HepG2 (cell line): ENCODE measurements around the gene PEX5L. TPM values are rescaled to one million over a fixed set of nuclear protein-coding genes. Genes with fewer than 3 reads are reported as not detected.

ENCODE experiments used
- ATAC-seq: fragments of 200-7000 bp; cut with Tn5 transposase; 3 replicates; pipeline ENCODE4 v1.9.1; 2020; ENCODE audit warnings: mild to moderate bottlenecking, moderate library complexity
- BruUV-seq: library from RNA; stranded (reverse); fragments of 400-500 nt; replicated peaks from 2 replicates; lab custom pipeline; 2021; lab: Mats Ljungman, UMichigan
- CTCF ChIA-PET: fragments of 300-600 bp; formaldehyde crosslinking; extraction: SDS; loops from one replicate; lab custom pipeline; 2021; ENCODE audit warnings: low total read pairs, inconsistent platforms, low intra/inter-chr PET ratio; lab: Yijun Ruan, JAX
- POLR2A ChIA-PET: fragments of 350-600 bp; sonication (Branson Sonifier 250); formaldehyde crosslinking; loops from one replicate; lab custom pipeline; 2020; ENCODE audit warnings: antibody characterized with exemption, inconsistent platforms; lab: Yijun Ruan, JAX
- DNase-seq: peaks from one replicate; pipeline ENCODE4 v3.0.0-alpha.2; 2015; ENCODE audit warnings: low spot score
- FAIRE-seq: peaks from 3 replicates; lab custom pipeline; 2011; peaks lifted over from hg19 to GRCh38; lab: Jason Lieb, UNC
- H2AFZ ChIP-seq: one replicate; pipeline ENCODE4 v1.6.1; 2011; ENCODE audit warnings: low read length, inconsistent platforms
- H3K27ac ChIP-seq: fragments of 300-600 bp; 3 replicates; pipeline ENCODE4 v1.8.0; 2011; ENCODE audit warnings: mixed run types, mild to moderate bottlenecking, mixed read lengths, low read length, inconsistent platforms; ENCODE audit not compliant: insufficient read depth; ENCODE audit errors: extremely low read length
- H3K27me3 ChIP-seq, 2 experiments: fragments of 200-600 bp in 1 of 2; 2 replicates in 1 of 2; 3 replicates in 1 of 2; pipeline versions ENCODE4 v1.6.0 to v1.8.0; 2011; ENCODE audit warnings: low read length in 2 of 2, mild to moderate bottlenecking in 2 of 2, moderate library complexity in 2 of 2, inconsistent platforms in 1 of 2; ENCODE audit not compliant: insufficient read depth in 2 of 2, control insufficient read depth in 1 of 2
- H3K36me3 ChIP-seq, 2 experiments: fragments of 200-600 bp in 1 of 2; replicated peaks in 1 of 2; 2 replicates in 1 of 2; 3 replicates in 1 of 2; pipeline versions ENCODE4 v1.5.1 to v1.8.0; 2011; ENCODE audit warnings: low read length in 2 of 2, inconsistent platforms in 1 of 2; ENCODE audit not compliant: insufficient read depth in 2 of 2, control insufficient read depth in 1 of 2
- H3K4me1 ChIP-seq: 2 replicates; pipeline ENCODE4 v1.5.1; 2012; ENCODE audit warnings: low read length, inconsistent platforms; ENCODE audit not compliant: insufficient read depth
- H3K4me2 ChIP-seq: 2 replicates; pipeline ENCODE4 v1.6.0; 2011; ENCODE audit warnings: low read depth, low read length, inconsistent platforms
- H3K4me3 ChIP-seq, 3 experiments: fragments of 200-600 bp in 1 of 3; sonication (generic), shearing (Covaris generic) in 1 of 3; replicated peaks in 1 of 3; 2 replicates each; pipeline ENCODE4 v1.5.1; 2011 to 2016; ENCODE audit warnings: low read length in 3 of 3, inconsistent platforms in 2 of 3, low read depth in 2 of 3, mild to moderate bottlenecking in 2 of 3, control low read depth in 1 of 3, mixed read lengths in 1 of 3; ENCODE audit not compliant: insufficient read depth in 1 of 3
- H3K79me2 ChIP-seq: one replicate; pipeline ENCODE4 v1.6.1; 2011; ENCODE audit warnings: low read length, inconsistent platforms; ENCODE audit not compliant: insufficient read depth
- H3K9ac ChIP-seq: 2 replicates; pipeline ENCODE4 v1.6.0; 2011; ENCODE audit warnings: mild to moderate bottlenecking, low read depth, low read length, inconsistent platforms; ENCODE audit not compliant: insufficient read depth
- H3K9me3 ChIP-seq: 2 replicates; pipeline ENCODE4 v1.5.1; 2012; ENCODE audit warnings: mild to moderate bottlenecking, low read length
- H4K20me1 ChIP-seq: 2 replicates; pipeline ENCODE4 v1.6.0; 2011; ENCODE audit warnings: inconsistent platforms, mild to moderate bottlenecking, low read length, moderate library complexity; ENCODE audit not compliant: insufficient read depth
- BHLHE40 ChIP-seq: IDR thresholded peaks from 2 replicates; pipeline ENCODE4 v1.6.1; 2011; ENCODE audit warnings: low read length, improper control_type of control experiment
- GRHL1 ChIP-seq: sonication (generic); formaldehyde crosslinking; conservative IDR thresholded peaks from 2 replicates; pipeline ENCODE4 v1.8.0; 2022; ENCODE audit warnings: missing genetic modification reagents
- RFX1 ChIP-seq: fragments of 450-650 bp; IDR thresholded peaks from 2 replicates; pipeline ENCODE4 v1.6.1; 2017
- SMC3 ChIP-seq: IDR thresholded peaks from 2 replicates; pipeline ENCODE4 v1.6.1; 2011; ENCODE audit warnings: low read length, improper control_type of control experiment
- XBP1 ChIP-seq: sonication (generic); formaldehyde crosslinking; IDR thresholded peaks from 2 replicates; pipeline ENCODE4 v1.5.0; 2020; ENCODE audit warnings: missing genetic modification reagents
- ZNF280B ChIP-seq: sonication (generic); formaldehyde crosslinking; IDR thresholded peaks from 2 replicates; pipeline ENCODE4 v1.5.0; 2020; ENCODE audit warnings: missing genetic modification reagents, mild to moderate bottlenecking, borderline replicate concordance
- ZNF501 ChIP-seq: sonication (generic); formaldehyde crosslinking; IDR thresholded peaks from 2 replicates; pipeline ENCODE4 v1.5.1; 2020; ENCODE audit warnings: mild to moderate bottlenecking, moderate library complexity, missing genetic modification reagents
- ZNF678 ChIP-seq: sonication (generic); formaldehyde crosslinking; IDR thresholded peaks from 2 replicates; pipeline ENCODE4 v1.4.0; 2020; ENCODE audit warnings: mild to moderate bottlenecking, missing genetic modification reagents
- ZSCAN31 ChIP-seq: sonication (generic); formaldehyde crosslinking; IDR thresholded peaks from 2 replicates; pipeline ENCODE4 v1.5.0; 2020; ENCODE audit warnings: low read depth, mild to moderate bottlenecking, missing genetic modification reagents
- WGBS: methylation state at CpG from one replicate; pipeline ENCODE4 v1.1.6; 2017; ENCODE audit warnings: low lambda C conversion rate; 5-methylcytosine and 5-hydroxymethylcytosine counted together
- in situ Hi-C: cut with HindIII; loops from 2 replicates; pipeline ENCODE4 v1.10.0; 2017; ENCODE audit warnings: low pct_unique_long_range_greater_than_20kb; ENCODE audit not compliant: extremely low pct_ligation_motif_present
- intact Hi-C: fragments of 100-400 bp; cut with micrococcal nuclease; formaldehyde crosslinking; loops from one replicate; pipeline ENCODE4 v1.10.0; 2022; ENCODE audit not compliant: unreplicated experiment
- polyA plus RNA-seq, 8 experiments: library from polyadenylated mRNA; depleted of rRNA in 3 of 8; stranded (reverse) in 7 of 8; unstranded in 1 of 8; fragments of >200 nt; fragmentation: Illumina TruSeq in 4 of 8; extraction: Trizol in 4 of 8; gene quantifications; 2 replicates each; pipeline versions ENCODE4 v1.2.1 to v1.2.3, GENCODE V29; 2011 to 2016; ENCODE audit warnings: low read depth in 4 of 8, missing spikeins in 1 of 8, mixed read lengths in 1 of 8; ENCODE audit not compliant: insufficient read depth in 1 of 8
- total RNA-seq, 5 experiments: library from RNA; depleted of rRNA; stranded (reverse); fragments of >200 nt; fragmentation: Illumina TruSeq; extraction: Trizol; gene quantifications; 2 replicates each; pipeline ENCODE4 v1.2.3, GENCODE V29; 2016; ENCODE audit warnings: low read depth in 1 of 5

Gene PEX5L
- total and polyA plus RNA-seq, 2 of the 13 experiments (the other 11 are each of a cell fraction or from before 2014, with no cell fraction given), result not detected

- Histone ChIP-seq H3K27ac (no peak overlapping the region), H3K27me3 (no peaks in the 10 kb centered on the region), H3K79me2 (no peaks in the 10 kb centered on the region), H4K20me1 (no peaks in the 10 kb centered on the region), H2AFZ (no peak overlapping the region), H3K4me1 (no peaks in the 10 kb centered on the region), H3K4me3 (no peak overlapping the region), H3K36me3 (no peaks in the 10 kb centered on the region), H3K4me2 (no peak overlapping the region), H3K9ac (no peak overlapping the region), H3K9me3 (no peaks in the 10 kb centered on the region)
- FAIRE-seq (no peak), DNase-seq (no peak), ATAC-seq (no peak)
- POLR2A ChIA-PET, result no interaction called here
- TF ChIP-seq XBP1 (no peak), ZNF501 (no peak), RFX1 (no peak), ZNF280B (no peak), GRHL1 (CRISPR knock-in tag) (no peak), SMC3 (no peak), ZSCAN31 (no peak), ZNF678 (no peak), BHLHE40 (no peak)
- intact Hi-C loops, result no loop called here
- WGBS, result 1% methylated on average over 2 of the region's 2 CpGs
- CTCF ChIA-PET, result no interaction called here
- in situ Hi-C loops, result no loop called here
- BruUV-seq, result no TSS peak
Measured at GRCh38 chr3:180002006-180002405, 34.7 kb downstream of the PEX5L start.
